Erythroblast (primary cell): ENCODE measurements around the gene CCL5.

Experiments used
- DNase-seq, 2 experiments: peaks; one replicate each; lab custom pipeline; 2025; lab: John Stamatoyannopoulos, UW
- GATA1 ChIP-seq: IDR thresholded peaks from 2 replicates; pipeline ENCODE4 v1.6.1; 2011; ENCODE audit warnings: low read depth, mild to moderate bottlenecking, control low read depth, low read length, moderate library complexity
- POLR2A ChIP-seq: IDR thresholded peaks from 2 replicates; pipeline ENCODE4 v1.6.1; 2011; ENCODE audit warnings: mild to moderate bottlenecking, low read length

The CCL5 gene

GRCh38 chr17:35870906-35871819 lies 9.0 kb downstream of the CCL5 start:
- DNase-seq, result no peak
- TF ChIP-seq GATA1, result no peak
- no peak for TF ChIP-seq POLR2A

GRCh38 chr17:35868737-35869136 lies 11.4 kb downstream of the CCL5 start, which contains the start of gene HEATR9:
TSS of gene HEATR9 (minus strand) at chr17:35868891. CDS start at chr17:35868742, 149 bp downstream.
- DNase-seq, result no peak
- TF ChIP-seq GATA1 (no peak), POLR2A (no peak)

- TF ChIP-seq POLR2A (no peak), GATA1 (no peak)
- DNase-seq, result no peak
These were observed 12.6 kb downstream of the CCL5 start for GRCh38 chr17:35867574-35867973.

GRCh38 chr17:35866341-35866950 lies 13.7 kb downstream of the CCL5 start:
- no peak for DNase-seq

GRCh38 chr17:35865412-35866340 lies 14.5 kb downstream of the CCL5 start:
- TF ChIP-seq GATA1 (no peak), POLR2A (no peak)
- no peak for DNase-seq

More at GRCh38 chr17:35866341-35866950, 13.7 kb downstream of the CCL5 start:
- TF ChIP-seq GATA1 (no peak), POLR2A (no peak)

GRCh38 chr17:35864853-35865252 lies 15.3 kb downstream of the CCL5 start:
- no peak for DNase-seq
- TF ChIP-seq POLR2A (no peak), GATA1 (no peak)

GRCh38 chr17:35856603-35857002 lies 23.6 kb downstream of the CCL5 start:
- TF ChIP-seq GATA1, result no peak
- TF ChIP-seq POLR2A, result no peak

GRCh38 chr17:35855965-35856364 lies 24.2 kb downstream of the CCL5 start:
- TF ChIP-seq POLR2A (no peak), GATA1 (no peak)
- no peak for DNase-seq

More at GRCh38 chr17:35856603-35857002, 23.6 kb downstream of the CCL5 start:
- DNase-seq, result no peak

- DNase-seq, result peak; percentile 70 to 80
These were observed 30.5 kb downstream of the CCL5 start for GRCh38 chr17:35849469-35850348.

GRCh38 chr17:35847633-35848373 lies 32.4 kb downstream of the CCL5 start:
- TF ChIP-seq GATA1 (no peak), POLR2A (no peak)
- no peak for DNase-seq

More at GRCh38 chr17:35849469-35850348, 30.5 kb downstream of the CCL5 start:
- no peak for TF ChIP-seq POLR2A
- TF ChIP-seq GATA1, result no peak

GRCh38 chr17:35847006-35847405 lies 33.2 kb downstream of the CCL5 start:
- TF ChIP-seq POLR2A (no peak), GATA1 (no peak)
- DNase-seq, result no peak
